ENCODE data around the gene CDK5R1.
A peak's percentile ranks its signal among the peaks of the same experiment; 100 is the strongest.
"Not testable (repeated sequence)": the region's sequence is repeated elsewhere in the genome, so short reads cannot be mapped to it uniquely, and the experiment has no call there.

CDK5R1 gene

GRCh38 chr17:32486701-32487472 is at the start of gene CDK5R1:
TSS of gene CDK5R1 (plus strand) at chr17:32486993. CDS start at chr17:32487621, 628 bp downstream.
- DNase-seq, result peak; percentile 70

- peak; percentile 25 for DNase-seq
Observed at GRCh38 chr17:32440722-32441121, 46.1 kb upstream of the CDK5R1 start.

- DNase-seq, result no peak
Observed at GRCh38 chr17:32441886-32442285, 44.9 kb upstream of the CDK5R1 start.

GRCh38 chr17:32443827-32444300 is 42.9 kb upstream of the CDK5R1 start:
- no peak for DNase-seq

- DNase-seq, result peak; percentile 97
Observed at GRCh38 chr17:32444301-32445073, 42.3 kb upstream of the CDK5R1 start, which contains the start of gene PSMD11. TSS of gene PSMD11 (plus strand) at chr17:32444510. CDS start at chr17:32444524, 14 bp downstream.

GRCh38 chr17:32445074-32445415 is 41.7 kb upstream of the CDK5R1 start:
- peak; percentile 56 for DNase-seq

- DNase-seq, result no peak
Observed at GRCh38 chr17:32445497-32445896, 41.3 kb upstream of the CDK5R1 start.

GRCh38 chr17:32445971-32446370 is 40.8 kb upstream of the CDK5R1 start:
- peak; percentile 49 for DNase-seq

- DNase-seq, result no peak
Observed at GRCh38 chr17:32446949-32447348, 39.8 kb upstream of the CDK5R1 start.

- no peak for DNase-seq
Observed at GRCh38 chr17:32449963-32450362, 36.8 kb upstream of the CDK5R1 start.

GRCh38 chr17:32450379-32450778 is 36.4 kb upstream of the CDK5R1 start:
- not testable (repeated sequence) for DNase-seq

GRCh38 chr17:32451879-32452278 is 34.9 kb upstream of the CDK5R1 start:
- DNase-seq, result no peak

GRCh38 chr17:32452281-32452680 is 34.5 kb upstream of the CDK5R1 start:
- DNase-seq, result no peak

GRCh38 chr17:32453370-32453769 is 33.4 kb upstream of the CDK5R1 start:
- no peak for DNase-seq

- DNase-seq, result no peak
Observed at GRCh38 chr17:32458371-32458770, 28.4 kb upstream of the CDK5R1 start.

- DNase-seq, result no peak
Observed at GRCh38 chr17:32460054-32460453, 26.7 kb upstream of the CDK5R1 start.

GRCh38 chr17:32461498-32461852 is 25.3 kb upstream of the CDK5R1 start:
- no peak for DNase-seq

GRCh38 chr17:32461853-32462617 is 24.8 kb upstream of the CDK5R1 start:
- peak; percentile 75 for DNase-seq

GRCh38 chr17:32463304-32463703 is 23.5 kb upstream of the CDK5R1 start:
- DNase-seq, result no peak

- no peak for DNase-seq
Observed at GRCh38 chr17:32464374-32464773, 22.4 kb upstream of the CDK5R1 start.

- no peak for DNase-seq
Observed at GRCh38 chr17:32467949-32468348, 18.8 kb upstream of the CDK5R1 start.

- no peak for DNase-seq
Observed at GRCh38 chr17:32470405-32471167, 16.2 kb upstream of the CDK5R1 start.

GRCh38 chr17:32471652-32472051 is 15.1 kb upstream of the CDK5R1 start:
- no peak for DNase-seq
